T-cell (primary cell): ENCODE results near the gene RCE1. TPM values are rescaled to one million over a fixed set of nuclear protein-coding genes. Genes with fewer than 3 reads are reported as not detected.
A peak's percentile ranks its signal among the peaks of the same experiment; 100 is the strongest.

Experiments used
- ATAC-seq, 4 experiments: fragments of 200-7000 bp in 3 of 4; fragments of 150-1000 bp in 1 of 4; cut with Tn5 transposase; replicated peaks in 1 of 4; 1 replicate in 3 of 4; 2 replicates in 1 of 4; pipeline ENCODE4 v1.10.0; 2021; ENCODE audit warnings: moderate library complexity in 3 of 4, mild to moderate bottlenecking in 2 of 4, moderate number of reproducible peaks in 1 of 4
- CTCF ChIA-PET, 2 donors: fragments of 300-600 bp; sonication (Branson Sonifier 250); formaldehyde crosslinking; loops; one replicate each; lab custom pipeline; 2022; ENCODE audit warnings: antibody characterized with exemption in 2 of 2; lab: Charles Lee
- POLR2A ChIA-PET, 2 donors: fragments of 300-600 bp; sonication (Branson Sonifier 250); formaldehyde crosslinking; loops; one replicate each; lab custom pipeline; 2022; ENCODE audit warnings: antibody characterized with exemption in 2 of 2; lab: Charles Lee
- DNase-seq, 35 experiments: peaks; one replicate each; pipeline versions ENCODE4 v3.0.0 to v3.0.0-alpha.2; 2013 to 2023
- H3K27ac ChIP-seq: one replicate; pipeline ENCODE4 v1.5.1; 2013; ENCODE audit warnings: low read length
- H3K27me3 ChIP-seq, 2 experiments: replicated peaks in 1 of 2; 1 replicate in 1 of 2; 2 replicates in 1 of 2; pipeline versions ENCODE4 v1.6.1 to v1.7.0; 2013; ENCODE audit warnings: low read length in 1 of 2, mixed read lengths in 1 of 2; ENCODE audit not compliant: control insufficient read depth in 2 of 2, insufficient read depth in 2 of 2; ENCODE audit errors: extremely low read depth in 1 of 2
- H3K36me3 ChIP-seq, 2 donors: 1 replicate in 1 of 2; 2 replicates in 1 of 2; pipeline versions ENCODE4 v1.6.1 to v1.7.0; 2013; ENCODE audit warnings: low read length in 1 of 2; ENCODE audit not compliant: control insufficient read depth in 2 of 2, insufficient read depth in 1 of 2; ENCODE audit errors: extremely low read depth in 1 of 2
- H3K4me1 ChIP-seq, 2 experiments: 1 replicate in 1 of 2; 2 replicates in 1 of 2; pipeline versions ENCODE4 v1.6.1 to v1.7.0; 2013; ENCODE audit warnings: low read length in 2 of 2, mixed read lengths in 1 of 2; ENCODE audit not compliant: insufficient read depth in 2 of 2, control insufficient read depth in 1 of 2; ENCODE audit errors: extremely low read depth in 1 of 2
- H3K4me3 ChIP-seq, 2 donors: 1 replicate in 1 of 2; 2 replicates in 1 of 2; pipeline versions ENCODE4 v1.5.1 to v1.7.0; 2013; ENCODE audit warnings: mild to moderate bottlenecking in 2 of 2, low read length in 1 of 2, moderate library complexity in 1 of 2; ENCODE audit not compliant: control insufficient read depth in 1 of 2; ENCODE audit errors: extremely low read depth in 1 of 2
- H3K9me3 ChIP-seq: 2 replicates; pipeline ENCODE4 v1.7.0; 2013
- H3K27ac Mint-ChIP-seq, 2 donors: one replicate each; pipeline ENCODE4 v1.8.0; 2020 to 2021; ENCODE audit warnings: mild to moderate bottlenecking in 2 of 2, mixed read lengths in 2 of 2
- H3K27me3 Mint-ChIP-seq, 2 donors: one replicate each; pipeline ENCODE4 v1.8.0; 2021 to 2022; ENCODE audit warnings: mixed read lengths in 2 of 2
- H3K36me3 Mint-ChIP-seq: one replicate; pipeline ENCODE4 v1.8.0; 2021; ENCODE audit warnings: mixed read lengths
- H3K4me1 Mint-ChIP-seq, 3 donors: one replicate each; pipeline ENCODE4 v1.8.0; 2020 to 2022; ENCODE audit warnings: mixed read lengths in 3 of 3, mild to moderate bottlenecking in 1 of 3
- H3K4me3 Mint-ChIP-seq, 3 donors: one replicate each; pipeline ENCODE4 v1.8.0; 2020 to 2022; ENCODE audit warnings: mild to moderate bottlenecking in 3 of 3, mixed read lengths in 3 of 3, moderate library complexity in 3 of 3
- H3K9me3 Mint-ChIP-seq, 3 donors: one replicate each; pipeline ENCODE4 v1.8.0; 2020 to 2022; ENCODE audit warnings: mixed read lengths in 3 of 3
- WGBS: methylation state at CpG from one replicate; pipeline ENCODE4 v1.1.5; 2013; ENCODE audit warnings: missing lambda C conversion rate; ENCODE audit not compliant: insufficient coverage; 5-methylcytosine and 5-hydroxymethylcytosine counted together
- total RNA-seq, 35 experiments: library from RNA in 6 of 35; stranded (reverse) in 6 of 35; fragments of 120-200 nt in 1 of 35; gene quantifications; one replicate each; pipeline versions ENCODE4 v1.2.1 to v1.2.4 and lab custom pipeline; 2013 to 2026

RCE1 gene
- total RNA-seq, 5 donors from 2014 or later (not counting 1 experiment from before 2014, with no cell fraction given) = 27.2 to 42.9 (median 34.1) TPM

GRCh38 chr11:66851239-66851596 is 8.0 kb downstream of the RCE1 start:
- Histone ChIP-seq H3K9me3 (no peaks in the 10 kb centered on the region), H3K36me3 (peaks cover 0 to 4% of the 10 kb centered on the region in 2 donors), H3K27ac (no peak overlapping the region), H3K27me3 (no peaks in the 10 kb centered on the region), H3K4me1 (peaks cover 3 to 13% of the 10 kb centered on the region in 2 experiments), H3K4me3 (no peak overlapping the region)
- H3K9me3 Mint-ChIP-seq = no peaks in the 10 kb centered on the region
- no peak for ATAC-seq
- 80% methylated on average over 2 of the region's 4 CpGs for WGBS
- H3K4me1 Mint-ChIP-seq = peaks cover 5 to 12% (median 5%) of the 10 kb centered on the region in 3 donors
- POLR2A ChIA-PET = no interaction called here
- no peak for DNase-seq
- CTCF ChIA-PET = no interaction called here
- H3K27ac Mint-ChIP-seq = no peak overlapping the region
- H3K27me3 Mint-ChIP-seq = no peaks in the 10 kb centered on the region
- H3K4me3 Mint-ChIP-seq = no peak overlapping the region
- H3K36me3 Mint-ChIP-seq = peaks cover 3% of the 10 kb centered on the region

GRCh38 chr11:66851698-66852465 is 8.6 kb downstream of the RCE1 start:
- WGBS = 74% methylated on average over 19 of the region's 26 CpGs
- Mint-ChIP-seq H3K9me3 (no peaks in the 10 kb centered on the region), H3K27ac (no peak overlapping the region), H3K4me3 (no peak overlapping the region), H3K4me1 (peaks cover 5 to 12% (median 5%) of the 10 kb centered on the region in 3 donors), H3K36me3 (peaks cover 2% of the 10 kb centered on the region), H3K27me3 (no peaks in the 10 kb centered on the region)
- ChIA-PET POLR2A (no interaction called here), CTCF (no interaction called here)
- H3K9me3 ChIP-seq = no peaks in the 10 kb centered on the region
- no peaks in the 10 kb centered on the region for H3K36me3 ChIP-seq
- no peak overlapping the region for H3K27ac ChIP-seq
- H3K27me3 ChIP-seq = no peaks in the 10 kb centered on the region
- DNase-seq (peak in 5 of 35 experiments; percentile 12 to 43 (median 14)), ATAC-seq (no peak)
- H3K4me3 ChIP-seq = no peak overlapping the region
- H3K4me1 ChIP-seq = peaks cover 3 to 13% of the 10 kb centered on the region in 2 experiments

GRCh38 chr11:66852466-66853241 is 9.4 kb downstream of the RCE1 start:
- ATAC-seq (no peak), DNase-seq (no peak)
- Histone ChIP-seq H3K4me3 (no peak overlapping the region), H3K9me3 (no peaks in the 10 kb centered on the region), H3K4me1 (peaks cover 3 to 18% of the 10 kb centered on the region in 2 experiments), H3K27me3 (peaks cover 0 to 2% of the 10 kb centered on the region in 2 experiments), H3K27ac (no peak overlapping the region), H3K36me3 (no peaks in the 10 kb centered on the region)
- H3K4me3 Mint-ChIP-seq = no peak overlapping the region
- no peaks in the 10 kb centered on the region for H3K36me3 Mint-ChIP-seq
- H3K9me3 Mint-ChIP-seq = no peaks in the 10 kb centered on the region
- ChIA-PET CTCF (no interaction called here), POLR2A (interaction anchor here in 1 of 2 donors (0.6 kb wide), 1 partner anchor 368 kb away, joined by 3 read pairs; no protein-coding TSS in a partner anchor)
- 90% methylated on average over 23 of the region's 26 CpGs for WGBS
- no peaks in the 10 kb centered on the region for H3K27me3 Mint-ChIP-seq
- H3K27ac Mint-ChIP-seq = no peak overlapping the region
- H3K4me1 Mint-ChIP-seq = peaks cover 5 to 12% (median 5%) of the 10 kb centered on the region in 3 donors

GRCh38 chr11:66853242-66854229 is 10.3 kb downstream of the RCE1 start:
- CTCF ChIA-PET = no interaction called here

GRCh38 chr11:66854231-66854661 is 11.0 kb downstream of the RCE1 start:
- Mint-ChIP-seq H3K36me3 (no peaks in the 10 kb centered on the region), H3K27ac (no peak overlapping the region), H3K9me3 (no peaks in the 10 kb centered on the region), H3K4me1 (peaks cover 5 to 12% (median 5%) of the 10 kb centered on the region in 3 donors), H3K4me3 (peak overlapping the region in 1 of 3 donors; percentile 19), H3K27me3 (no peaks in the 10 kb centered on the region)
- Histone ChIP-seq H3K9me3 (no peaks in the 10 kb centered on the region), H3K4me1 (peaks cover 3 to 18% of the 10 kb centered on the region in 2 experiments), H3K36me3 (no peaks in the 10 kb centered on the region), H3K4me3 (no peak overlapping the region), H3K27ac (no peak overlapping the region), H3K27me3 (peaks cover 0 to 2% of the 10 kb centered on the region in 2 experiments)
- ChIA-PET CTCF (no interaction called here), POLR2A (no interaction called here)
- DNase-seq = no peak
- no peak for ATAC-seq
- WGBS = 94% methylated on average over 12 of the region's 12 CpGs

More at GRCh38 chr11:66853242-66854229, 10.3 kb downstream of the RCE1 start:
- H3K27ac Mint-ChIP-seq = no peak overlapping the region
- no peak overlapping the region for H3K4me3 Mint-ChIP-seq
- DNase-seq = no peak
- POLR2A ChIA-PET = interaction anchor here in 1 of 2 donors (0.6 kb wide), 2 partner anchors 13 to 369 kb away, joined by 3 to 8 read pairs; no protein-coding TSS in a partner anchor
- ATAC-seq = no peak
- Histone ChIP-seq H3K4me3 (no peak overlapping the region), H3K9me3 (no peaks in the 10 kb centered on the region), H3K4me1 (peaks cover 3 to 18% of the 10 kb centered on the region in 2 experiments), H3K27me3 (peaks cover 0 to 2% of the 10 kb centered on the region in 2 experiments), H3K36me3 (no peaks in the 10 kb centered on the region), H3K27ac (no peak overlapping the region)
- H3K4me1 Mint-ChIP-seq = peaks cover 5 to 12% (median 5%) of the 10 kb centered on the region in 3 donors
- H3K9me3 Mint-ChIP-seq = no peaks in the 10 kb centered on the region
- 89% methylated on average over 26 of the region's 26 CpGs for WGBS
- H3K27me3 Mint-ChIP-seq = no peaks in the 10 kb centered on the region
- H3K36me3 Mint-ChIP-seq = no peaks in the 10 kb centered on the region
